ENCODE measurements around the gene CLDN14.

- TF ChIP-seq, protein P1, sequence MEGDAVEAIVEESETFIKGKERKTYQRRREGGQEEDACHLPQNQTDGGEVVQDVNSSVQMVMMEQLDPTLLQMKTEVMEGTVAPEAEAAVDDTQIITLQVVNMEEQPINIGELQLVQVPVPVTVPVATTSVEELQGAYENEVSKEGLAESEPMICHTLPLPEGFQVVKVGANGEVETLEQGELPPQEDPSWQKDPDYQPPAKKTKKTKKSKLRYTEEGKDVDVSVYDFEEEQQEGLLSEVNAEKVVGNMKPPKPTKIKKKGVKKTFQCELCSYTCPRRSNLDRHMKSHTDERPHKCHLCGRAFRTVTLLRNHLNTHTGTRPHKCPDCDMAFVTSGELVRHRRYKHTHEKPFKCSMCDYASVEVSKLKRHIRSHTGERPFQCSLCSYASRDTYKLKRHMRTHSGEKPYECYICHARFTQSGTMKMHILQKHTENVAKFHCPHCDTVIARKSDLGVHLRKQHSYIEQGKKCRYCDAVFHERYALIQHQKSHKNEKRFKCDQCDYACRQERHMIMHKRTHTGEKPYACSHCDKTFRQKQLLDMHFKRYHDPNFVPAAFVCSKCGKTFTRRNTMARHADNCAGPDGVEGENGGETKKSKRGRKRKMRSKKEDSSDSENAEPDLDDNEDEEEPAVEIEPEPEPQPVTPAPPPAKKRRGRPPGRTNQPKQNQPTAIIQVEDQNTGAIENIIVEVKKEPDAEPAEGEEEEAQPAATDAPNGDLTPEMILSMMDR (IDR thresholded peaks at IDR 0.05) = no peak
- no peak for TF ChIP-seq POLR2A (IDR thresholded peaks at IDR 0.05)
Observed at GRCh38 chr21:36463204-36463603, 16.7 kb downstream of the CLDN14 start.
